NCI-H1694 (cell line): Measurements from ENCODE around the gene TRAK1.
"Not testable (repeated sequence)": the region's sequence is repeated elsewhere in the genome, so short reads cannot be mapped to it uniquely, and the experiment has no call there.

ENCODE experiments used
- DNase-seq: peaks from one replicate; lab custom pipeline; 2025; lab: John Stamatoyannopoulos, UW

Gene TRAK1

DNA sequence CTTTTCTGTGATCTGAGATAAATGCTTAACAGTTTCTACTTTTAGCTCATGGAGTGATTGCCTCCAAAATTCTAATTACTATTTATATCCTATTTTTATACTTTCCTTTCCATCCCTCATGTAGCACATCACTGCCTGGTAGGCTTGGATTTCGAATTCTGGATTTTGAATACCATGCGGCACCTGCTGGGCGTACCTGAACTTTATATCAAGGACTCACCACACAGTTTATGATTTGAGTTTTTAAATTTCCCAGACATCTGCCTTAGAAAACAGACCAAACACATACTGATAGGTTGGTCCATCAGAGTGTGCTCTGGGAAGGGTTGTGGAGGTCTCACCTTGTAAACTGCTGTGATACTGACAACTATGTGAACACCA lies 6.4 kb downstream of the TRAK1 start:
- no peak for DNase-seq

DNA sequence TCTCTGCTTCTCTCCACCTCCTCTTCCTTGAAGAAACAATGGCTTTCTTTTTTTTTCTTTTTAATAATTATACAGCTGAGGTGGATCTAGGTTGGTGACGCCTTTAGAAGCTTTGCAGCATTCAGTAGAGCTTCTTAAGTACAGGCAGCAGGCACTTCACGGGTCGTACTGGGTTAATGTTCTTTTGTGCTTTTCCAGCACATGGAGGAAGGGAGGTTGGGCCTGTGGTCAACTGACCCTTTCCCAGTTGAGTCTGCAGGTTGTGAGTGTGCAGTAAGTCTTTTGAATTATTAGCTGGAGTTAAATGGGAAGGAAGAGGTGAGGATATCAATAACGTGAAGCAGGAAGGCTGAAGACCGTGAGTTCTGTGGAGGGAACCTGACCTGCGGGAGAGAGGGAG lies 7.0 kb downstream of the TRAK1 start:
- DNase-seq, result no peak

DNA sequence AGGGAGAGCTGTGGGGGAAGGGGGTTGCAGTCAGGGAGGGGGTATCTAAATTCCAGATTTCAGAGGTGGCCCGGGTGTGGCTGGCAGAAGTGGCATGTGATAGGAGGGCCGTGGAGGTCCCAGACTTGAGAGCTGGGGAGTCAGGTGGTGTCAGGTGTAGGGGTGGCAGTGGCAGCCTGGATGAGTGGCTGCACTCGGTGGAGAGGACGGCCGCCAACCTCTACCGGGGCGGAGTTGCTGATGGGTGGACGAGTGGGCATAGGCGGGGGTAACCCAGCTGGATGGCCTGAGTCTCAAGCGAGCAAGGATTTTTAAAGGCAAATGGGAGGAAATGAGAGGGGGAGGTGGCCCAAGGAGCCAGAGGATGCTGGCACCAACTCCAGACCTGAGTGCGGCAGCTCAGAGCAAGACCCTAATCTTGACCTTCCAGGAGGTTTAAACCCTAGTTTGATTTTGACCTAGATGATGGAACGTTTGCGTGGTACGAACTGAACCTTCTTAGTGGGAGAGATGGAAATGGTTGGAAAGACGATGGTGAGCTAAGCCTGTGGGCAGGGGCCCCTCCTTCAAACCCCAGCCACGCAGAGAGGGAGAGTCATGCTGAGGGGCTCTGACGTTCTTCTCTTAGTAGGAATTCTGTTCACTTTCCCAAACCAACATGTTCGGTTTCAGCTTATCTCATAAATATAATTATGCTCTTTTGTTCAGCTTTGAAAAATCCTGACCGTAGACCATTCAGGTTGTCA lies 8.0 kb downstream of the TRAK1 start:
- no peak for DNase-seq

DNA sequence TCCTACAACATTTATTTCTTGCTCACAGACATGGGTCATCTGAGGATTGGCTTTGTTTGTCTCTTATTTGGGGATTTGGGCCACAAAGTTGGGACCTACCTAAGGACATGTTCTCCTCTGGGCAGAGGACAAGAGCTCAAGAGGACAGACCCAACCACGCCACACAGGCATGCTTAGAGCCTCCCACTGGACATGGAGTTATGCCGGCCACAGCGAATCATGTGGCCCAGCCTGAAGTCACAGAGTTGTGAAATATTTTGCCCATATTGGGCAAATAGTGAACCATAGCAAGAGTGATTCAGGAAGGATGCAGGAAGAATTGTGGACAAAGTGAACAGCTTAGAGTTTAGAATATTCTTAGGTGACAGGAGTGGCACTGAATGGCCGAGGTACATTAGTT lies 9.9 kb downstream of the TRAK1 start:
- DNase-seq, result no peak

DNA sequence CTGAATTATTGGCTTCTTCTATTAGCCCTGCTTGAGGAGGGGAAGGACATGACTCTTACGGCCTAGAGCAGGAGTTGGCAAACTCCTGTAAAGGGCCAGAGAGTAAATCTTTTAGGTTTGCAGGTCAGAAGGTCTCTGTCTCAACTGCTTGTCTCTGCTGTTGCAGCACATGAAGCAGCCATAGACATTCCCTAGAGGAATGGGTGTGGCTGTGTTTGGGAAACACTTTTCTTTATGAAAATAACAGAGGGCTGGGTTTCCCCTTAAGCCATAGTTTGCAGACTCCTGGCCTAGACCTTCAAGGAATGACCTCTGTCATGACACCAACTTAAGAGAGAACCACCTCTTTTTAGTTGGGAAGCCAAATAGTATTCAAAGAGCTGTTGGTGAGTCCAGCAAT lies 10.3 kb downstream of the TRAK1 start:
- no peak for DNase-seq

DNA sequence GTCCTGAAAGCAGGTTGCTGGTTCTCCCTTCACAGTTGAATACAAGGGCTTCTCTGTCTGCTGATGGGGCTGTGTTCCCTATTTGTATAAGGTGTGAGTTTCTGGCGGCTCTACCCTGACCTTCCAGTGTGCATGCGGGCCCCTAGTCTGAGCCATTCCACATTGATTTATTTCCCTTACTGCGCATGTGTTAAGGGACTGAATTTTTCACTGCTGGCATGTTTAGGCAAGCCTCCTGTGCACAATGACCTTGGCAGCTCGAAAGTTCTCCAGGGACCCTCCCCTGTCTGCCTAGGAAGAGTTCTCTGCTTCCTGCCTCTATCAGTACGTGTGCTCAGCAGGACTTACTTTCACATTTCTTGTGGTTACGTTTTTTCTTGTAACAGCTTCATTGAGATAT lies 11.4 kb downstream of the TRAK1 start:
- DNase-seq, result no peak

DNA sequence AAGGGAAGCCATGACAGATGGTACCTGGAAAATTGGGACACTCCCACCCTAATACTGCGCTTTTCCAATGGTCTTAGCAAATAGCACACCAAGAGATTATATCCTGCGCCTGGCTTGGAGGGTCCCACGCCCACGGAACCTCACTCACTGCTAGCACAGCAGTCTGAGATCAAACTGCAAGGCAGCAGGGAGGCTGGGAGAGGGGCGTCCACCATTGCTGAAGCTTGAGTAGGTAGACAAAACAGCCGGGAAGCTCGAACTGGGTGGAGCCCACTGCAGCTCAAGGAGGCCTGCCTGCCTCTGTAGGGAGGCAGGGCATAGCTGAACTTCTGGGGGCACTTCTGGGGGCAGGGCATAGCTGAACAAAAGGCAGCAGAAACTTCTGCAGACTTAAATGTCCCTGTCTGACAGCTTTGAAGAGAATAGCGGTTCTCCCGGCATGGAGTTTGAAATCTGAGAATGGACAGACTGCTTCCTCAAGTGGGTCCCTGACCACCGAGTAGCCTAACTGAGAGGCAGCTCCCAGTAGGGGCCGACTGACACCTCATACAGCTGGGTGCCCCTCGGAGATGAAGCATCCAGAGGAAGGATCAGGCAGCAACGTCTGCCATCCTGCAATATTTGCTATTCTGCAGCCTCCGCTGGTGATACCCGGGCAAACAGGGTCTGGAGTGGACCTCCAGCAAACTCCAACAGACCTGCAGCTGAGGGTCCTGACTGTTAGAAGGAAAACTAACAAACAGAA lies 12.9 kb downstream of the TRAK1 start:
- DNase-seq, result not testable (repeated sequence)

- DNase-seq, result not testable (repeated sequence)
These were observed 14.8 kb downstream of the TRAK1 start for GRCh38 chr3:42105994-42106393.

GRCh38 chr3:42106646-42107045 lies 15.5 kb downstream of the TRAK1 start:
- no peak for DNase-seq

- DNase-seq, result no peak
These were observed 19.5 kb downstream of the TRAK1 start for GRCh38 chr3:42110631-42111030.

DNA sequence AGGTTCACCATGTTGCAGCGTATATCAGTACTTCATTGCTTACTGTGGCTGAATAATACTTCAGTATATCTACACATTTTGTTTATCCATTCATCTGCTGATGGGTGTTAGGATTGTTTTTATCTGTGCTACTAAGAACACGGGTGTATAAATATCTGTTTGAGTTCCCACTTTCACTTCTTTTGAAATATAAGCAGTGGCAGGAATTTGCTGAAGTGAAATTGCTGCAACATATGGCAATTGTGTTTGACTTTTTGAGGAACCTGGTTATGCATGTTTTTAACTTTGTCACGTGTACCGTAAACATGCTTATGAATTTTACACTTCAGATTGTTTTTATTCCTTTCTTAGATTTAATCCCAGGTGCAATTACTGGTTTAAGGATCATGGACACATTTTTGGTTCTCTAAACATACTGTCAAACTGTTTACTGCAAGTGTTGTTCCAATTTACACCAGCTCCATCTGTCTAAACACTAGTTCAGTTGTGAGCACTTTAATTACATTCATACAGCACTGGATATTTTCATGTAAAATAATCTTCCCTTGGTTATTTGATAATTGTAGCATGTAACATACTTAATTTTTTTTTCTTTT lies 23.1 kb downstream of the TRAK1 start:
- DNase-seq, result no peak

DNA sequence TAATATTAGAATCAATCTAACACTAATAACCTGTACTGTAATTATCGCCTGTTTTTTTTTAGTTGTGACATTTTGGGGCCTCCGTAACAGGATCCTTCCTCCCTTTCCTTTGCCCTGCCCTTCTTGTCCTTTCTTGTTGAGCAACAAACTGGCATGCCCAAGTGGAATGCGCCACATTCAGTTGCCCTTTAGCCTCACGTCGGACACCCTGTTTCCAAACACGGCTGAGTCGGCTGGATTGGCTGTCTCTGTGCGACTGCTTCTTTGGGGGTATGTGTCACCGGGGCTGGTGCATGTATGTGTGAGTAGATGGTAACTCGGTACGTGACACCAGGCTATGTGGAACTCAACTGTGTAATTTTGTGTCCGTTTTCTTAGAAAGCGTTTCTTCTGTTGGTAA lies 24.1 kb downstream of the TRAK1 start:
- no peak for DNase-seq

DNA sequence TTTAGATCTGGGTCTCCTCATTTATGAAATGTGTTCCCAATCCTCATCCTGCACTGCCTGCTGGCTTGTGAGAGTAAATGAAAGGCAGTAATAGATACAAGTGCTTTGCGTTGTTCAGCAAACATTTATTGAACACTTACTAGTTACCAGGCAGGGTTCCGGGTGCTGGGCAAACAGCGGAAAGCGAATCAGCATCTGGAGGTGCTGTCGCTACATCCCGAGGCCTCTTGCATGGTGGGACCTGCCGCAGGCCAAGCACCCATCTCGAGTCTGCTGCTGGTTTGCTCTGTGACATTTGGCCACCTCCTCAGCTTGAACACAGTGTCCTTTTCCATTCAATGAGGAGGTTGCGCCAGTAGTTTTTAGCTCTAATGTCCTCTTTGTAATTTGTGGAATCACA lies 24.8 kb downstream of the TRAK1 start:
- DNase-seq, result no peak

GRCh38 chr3:42116466-42116865 lies 25.3 kb downstream of the TRAK1 start:
- no peak for DNase-seq

DNA sequence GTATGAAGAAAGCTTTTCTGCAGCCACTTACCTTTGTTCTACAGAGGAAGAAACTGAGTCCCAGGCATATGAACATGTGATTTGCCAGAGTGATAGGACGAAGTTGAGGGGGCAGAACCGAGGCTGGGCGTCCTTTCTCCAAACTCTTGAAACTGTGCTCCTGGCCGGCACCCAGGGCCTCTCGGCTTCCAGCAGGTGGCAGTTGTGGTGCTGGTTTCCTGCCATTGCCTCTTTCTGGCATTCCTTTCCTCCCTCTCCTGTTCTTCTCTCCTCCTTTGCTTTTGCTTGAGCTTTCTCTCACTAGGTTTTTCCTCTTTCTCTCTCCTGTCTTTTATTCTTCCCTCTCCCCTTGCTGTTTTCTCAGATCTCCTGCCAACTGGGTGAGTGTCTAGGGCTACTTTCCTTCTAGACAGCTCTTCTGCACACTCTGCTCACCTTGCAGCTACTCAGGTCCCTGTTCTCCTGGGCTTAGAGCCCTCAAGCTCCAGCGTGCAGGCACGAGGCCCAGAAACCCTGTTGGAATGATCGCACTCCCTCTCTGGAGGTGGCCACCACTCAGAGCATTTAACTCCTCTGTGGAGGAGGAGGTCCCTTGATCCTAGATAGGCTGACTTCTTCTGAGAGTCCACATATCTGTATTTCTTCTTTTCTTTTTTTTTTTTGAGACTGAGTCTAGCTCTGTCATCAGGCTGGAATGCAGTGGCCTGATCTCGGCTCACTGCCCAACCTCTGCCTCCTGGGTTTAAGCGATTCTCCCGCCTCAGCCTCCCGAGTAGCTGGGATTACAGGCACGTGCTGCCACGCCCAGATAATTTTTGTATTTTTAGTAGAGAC lies 26.2 kb downstream of the TRAK1 start:
- DNase-seq, result no peak

GRCh38 chr3:42118762-42119361 lies 27.7 kb downstream of the TRAK1 start:
- peak; percentile 8 for DNase-seq

GRCh38 chr3:42119561-42120355 lies 28.6 kb downstream of the TRAK1 start:
- DNase-seq, result no peak

GRCh38 chr3:42120866-42121265 lies 29.7 kb downstream of the TRAK1 start:
- DNase-seq, result no peak

- no peak for DNase-seq
These were observed 31.3 kb downstream of the TRAK1 start for GRCh38 chr3:42122261-42123011.

- no peak for DNase-seq
These were observed 31.9 kb downstream of the TRAK1 start for GRCh38 chr3:42123012-42123581.
